Activated T-helper 17 cell treated with anti-CD3 and anti-CD28 coated beads, Interleukin-2, amount 50 U/mL, for 72 hours (primary cell): Measurements from ENCODE around the gene TAB3. TPM values are rescaled to one million over a fixed set of nuclear protein-coding genes. Genes with fewer than 3 reads are reported as not detected.

Experiments used
- ATAC-seq: fragments of 150-1000 bp; cut with Tn5 transposase; replicated peaks from 2 replicates; pipeline ENCODE4 v1.10.0; 2021; ENCODE audit warnings: mild to moderate bottlenecking, moderate library complexity
- H3K27ac Mint-ChIP-seq: one replicate; pipeline ENCODE4 v1.8.0; 2022; ENCODE audit warnings: mixed read lengths
- H3K27me3 Mint-ChIP-seq: one replicate; pipeline ENCODE4 v1.8.0; 2022; ENCODE audit warnings: mixed read lengths
- H3K36me3 Mint-ChIP-seq: one replicate; pipeline ENCODE4 v1.8.0; 2022; ENCODE audit warnings: low read depth, mild to moderate bottlenecking, mixed read lengths
- H3K4me1 Mint-ChIP-seq: one replicate; pipeline ENCODE4 v1.8.0; 2022; ENCODE audit warnings: mixed read lengths
- H3K4me3 Mint-ChIP-seq: one replicate; pipeline ENCODE4 v1.8.0; 2022; ENCODE audit warnings: mild to moderate bottlenecking, mixed read lengths
- H3K9me3 Mint-ChIP-seq: one replicate; pipeline ENCODE4 v1.8.0; 2022; ENCODE audit warnings: mixed read lengths
- total RNA-seq, 2 donors: library from RNA; stranded (reverse); gene quantifications; one replicate each; pipeline ENCODE4 v1.2.3, GENCODE V29; 2022

TAB3 gene
- 10 to 100 TPM; 22.0 to 25.1 TPM for total RNA-seq

- Mint-ChIP-seq H3K27ac (peak within 1 kb of the TSS; percentile 95), H3K9me3 (no peaks in the 10 kb centered on the region), H3K4me1 (peaks cover 13% of the 10 kb centered on the region), H3K36me3 (peaks cover 21% of the 10 kb centered on the region), H3K27me3 (no peaks in the 10 kb centered on the region), H3K4me3 (peak within 1 kb of the TSS; percentile 87)
- ATAC-seq = peak; percentile 83
Observed at GRCh38 chrX:30889147-30890140, at the start of gene TAB3. Gene TAB3 (minus strand): TSS chrX:30889254. CDS start chrX:30859588, 29,666 bp downstream.

GRCh38 chrX:30938295-30938694 lies 49.2 kb upstream of the TAB3 start:
- Mint-ChIP-seq H3K36me3 (no peaks in the 10 kb centered on the region), H3K4me1 (no peaks in the 10 kb centered on the region), H3K27ac (no peak overlapping the region), H3K9me3 (no peaks in the 10 kb centered on the region), H3K4me3 (no peak overlapping the region), H3K27me3 (no peaks in the 10 kb centered on the region)
- ATAC-seq = no peak

GRCh38 chrX:30935985-30936384 lies 46.9 kb upstream of the TAB3 start:
- no peaks in the 10 kb centered on the region for H3K4me1 Mint-ChIP-seq
- H3K4me3 Mint-ChIP-seq = no peak overlapping the region
- no peak overlapping the region for H3K27ac Mint-ChIP-seq
- H3K27me3 Mint-ChIP-seq = no peaks in the 10 kb centered on the region
- no peaks in the 10 kb centered on the region for H3K9me3 Mint-ChIP-seq
- ATAC-seq = no peak
- no peaks in the 10 kb centered on the region for H3K36me3 Mint-ChIP-seq

- no peak overlapping the region for H3K27ac Mint-ChIP-seq
- H3K4me1 Mint-ChIP-seq = no peaks in the 10 kb centered on the region
- no peaks in the 10 kb centered on the region for H3K27me3 Mint-ChIP-seq
- H3K4me3 Mint-ChIP-seq = no peak overlapping the region
- H3K9me3 Mint-ChIP-seq = no peaks in the 10 kb centered on the region
- H3K36me3 Mint-ChIP-seq = no peaks in the 10 kb centered on the region
- ATAC-seq = no peak
Observed at GRCh38 chrX:30931920-30932319, 42.9 kb upstream of the TAB3 start.

- Mint-ChIP-seq H3K27ac (no peak overlapping the region), H3K27me3 (no peaks in the 10 kb centered on the region)
- no peak for ATAC-seq
Observed at GRCh38 chrX:30930679-30931078, 41.6 kb upstream of the TAB3 start.

GRCh38 chrX:30930143-30930542 lies 41.1 kb upstream of the TAB3 start:
- no peaks in the 10 kb centered on the region for H3K27me3 Mint-ChIP-seq
- ATAC-seq = no peak
- no peaks in the 10 kb centered on the region for H3K9me3 Mint-ChIP-seq
- H3K4me3 Mint-ChIP-seq = no peak overlapping the region
- no peaks in the 10 kb centered on the region for H3K36me3 Mint-ChIP-seq
- no peak overlapping the region for H3K27ac Mint-ChIP-seq
- no peaks in the 10 kb centered on the region for H3K4me1 Mint-ChIP-seq

More at GRCh38 chrX:30930679-30931078, 41.6 kb upstream of the TAB3 start:
- no peaks in the 10 kb centered on the region for H3K9me3 Mint-ChIP-seq
- H3K4me1 Mint-ChIP-seq = no peaks in the 10 kb centered on the region
- no peak overlapping the region for H3K4me3 Mint-ChIP-seq
- no peaks in the 10 kb centered on the region for H3K36me3 Mint-ChIP-seq

GRCh38 chrX:30920271-30920670 lies 31.2 kb upstream of the TAB3 start:
- H3K4me1 Mint-ChIP-seq = no peaks in the 10 kb centered on the region
- no peak for ATAC-seq
- no peak overlapping the region for H3K27ac Mint-ChIP-seq
- H3K4me3 Mint-ChIP-seq = no peak overlapping the region
- no peaks in the 10 kb centered on the region for H3K27me3 Mint-ChIP-seq
- no peaks in the 10 kb centered on the region for H3K9me3 Mint-ChIP-seq
- no peaks in the 10 kb centered on the region for H3K36me3 Mint-ChIP-seq

- H3K27ac Mint-ChIP-seq = no peak overlapping the region
Observed at GRCh38 chrX:30918480-30918879, 29.4 kb upstream of the TAB3 start.

GRCh38 chrX:30913492-30913891 lies 24.4 kb upstream of the TAB3 start:
- no peak overlapping the region for H3K27ac Mint-ChIP-seq

More at GRCh38 chrX:30918480-30918879, 29.4 kb upstream of the TAB3 start:
- no peaks in the 10 kb centered on the region for H3K9me3 Mint-ChIP-seq
- no peaks in the 10 kb centered on the region for H3K36me3 Mint-ChIP-seq
- H3K4me1 Mint-ChIP-seq = no peaks in the 10 kb centered on the region
- H3K4me3 Mint-ChIP-seq = no peak overlapping the region
- H3K27me3 Mint-ChIP-seq = no peaks in the 10 kb centered on the region
- ATAC-seq = no peak

GRCh38 chrX:30910124-30910860 lies 21.2 kb upstream of the TAB3 start:
- ATAC-seq = peak; percentile 54
- no peak overlapping the region for H3K4me3 Mint-ChIP-seq

More at GRCh38 chrX:30913492-30913891, 24.4 kb upstream of the TAB3 start:
- ATAC-seq = no peak
- Mint-ChIP-seq H3K9me3 (no peaks in the 10 kb centered on the region), H3K27me3 (no peaks in the 10 kb centered on the region), H3K36me3 (no peaks in the 10 kb centered on the region), H3K4me1 (no peaks in the 10 kb centered on the region), H3K4me3 (no peak overlapping the region)

GRCh38 chrX:30906726-30907125 lies 17.7 kb upstream of the TAB3 start:
- no peak overlapping the region for H3K27ac Mint-ChIP-seq

More at GRCh38 chrX:30910124-30910860, 21.2 kb upstream of the TAB3 start:
- Mint-ChIP-seq H3K9me3 (no peaks in the 10 kb centered on the region), H3K4me1 (no peaks in the 10 kb centered on the region), H3K36me3 (no peaks in the 10 kb centered on the region), H3K27ac (no peak overlapping the region), H3K27me3 (peaks cover 3% of the 10 kb centered on the region)

GRCh38 chrX:30905321-30905720 lies 16.3 kb upstream of the TAB3 start:
- no peak overlapping the region for H3K27ac Mint-ChIP-seq
- H3K9me3 Mint-ChIP-seq = no peaks in the 10 kb centered on the region
- no peak overlapping the region for H3K4me3 Mint-ChIP-seq
- no peak for ATAC-seq
- no peaks in the 10 kb centered on the region for H3K4me1 Mint-ChIP-seq
- H3K27me3 Mint-ChIP-seq = peaks cover 6% of the 10 kb centered on the region
- H3K36me3 Mint-ChIP-seq = no peaks in the 10 kb centered on the region

More at GRCh38 chrX:30906726-30907125, 17.7 kb upstream of the TAB3 start:
- H3K4me1 Mint-ChIP-seq = no peaks in the 10 kb centered on the region
- no peak overlapping the region for H3K4me3 Mint-ChIP-seq
- ATAC-seq = no peak
- no peaks in the 10 kb centered on the region for H3K9me3 Mint-ChIP-seq
- H3K27me3 Mint-ChIP-seq = peaks cover 6% of the 10 kb centered on the region
- no peaks in the 10 kb centered on the region for H3K36me3 Mint-ChIP-seq

GRCh38 chrX:30904632-30905031 lies 15.6 kb upstream of the TAB3 start:
- H3K36me3 Mint-ChIP-seq = no peaks in the 10 kb centered on the region
- peaks cover 6% of the 10 kb centered on the region for H3K27me3 Mint-ChIP-seq
- ATAC-seq = no peak
- peaks cover 6% of the 10 kb centered on the region for H3K4me1 Mint-ChIP-seq
- H3K27ac Mint-ChIP-seq = no peak overlapping the region
- H3K9me3 Mint-ChIP-seq = no peaks in the 10 kb centered on the region
- no peak overlapping the region for H3K4me3 Mint-ChIP-seq

GRCh38 chrX:30904186-30904585 lies 15.1 kb upstream of the TAB3 start:
- Mint-ChIP-seq H3K27me3 (peaks cover 6% of the 10 kb centered on the region), H3K36me3 (no peaks in the 10 kb centered on the region), H3K4me1 (peaks cover 6% of the 10 kb centered on the region), H3K27ac (no peak overlapping the region), H3K4me3 (no peak overlapping the region), H3K9me3 (no peaks in the 10 kb centered on the region)
- no peak for ATAC-seq
